T-helper 22 cell (primary cell): Measurements from ENCODE around the gene RSPRY1.
"Not testable (repeated sequence)": the region's sequence is repeated elsewhere in the genome, so short reads cannot be mapped to it uniquely, and the experiment has no call there.

Experiments used
- DNase-seq: peaks from one replicate; pipeline ENCODE4 v3.0.0-alpha.2; 2020; ENCODE audit warnings: low read depth

The RSPRY1 gene

GRCh38 chr16:57271867-57272495 is 85.9 kb downstream of the RSPRY1 start:
- no peak for DNase-seq

- no peak for DNase-seq
Measured at GRCh38 chr16:57273359-57273758, 87.2 kb downstream of the RSPRY1 start.

GRCh38 chr16:57273826-57274225 is 87.7 kb downstream of the RSPRY1 start:
- DNase-seq: no peak

- DNase-seq: not testable (repeated sequence)
Measured at GRCh38 chr16:57275946-57276345, 89.8 kb downstream of the RSPRY1 start.

- DNase-seq: no peak
Measured at GRCh38 chr16:57276596-57276995, 90.5 kb downstream of the RSPRY1 start.

- DNase-seq: peak; percentile 53
Measured at GRCh38 chr16:57277586-57277985, 91.5 kb downstream of the RSPRY1 start.

- no peak for DNase-seq
Measured at GRCh38 chr16:57278494-57278893, 92.4 kb downstream of the RSPRY1 start.

- no peak for DNase-seq
Measured at GRCh38 chr16:57279780-57280638, 93.9 kb downstream of the RSPRY1 start.

GRCh38 chr16:57281791-57282190 is 95.7 kb downstream of the RSPRY1 start:
- DNase-seq: no peak

GRCh38 chr16:57282510-57283213 is 96.5 kb downstream of the RSPRY1 start:
- no peak for DNase-seq

GRCh38 chr16:57283214-57283958 is 97.3 kb downstream of the RSPRY1 start:
- no peak for DNase-seq

- DNase-seq: no peak
Measured at GRCh38 chr16:57283959-57284208, 97.8 kb downstream of the RSPRY1 start.

- DNase-seq: peak; percentile 12
Measured at GRCh38 chr16:57284209-57284951, 98.3 kb downstream of the RSPRY1 start, which contains the start of gene PLLP. Gene PLLP, minus strand, starts transcription at chr16:57284672. Its CDS starts 132 bp downstream, at chr16:57284540.

GRCh38 chr16:57284952-57285363 is 98.8 kb downstream of the RSPRY1 start:
- DNase-seq: no peak

- no peak for DNase-seq
Measured at GRCh38 chr16:57285379-57285778, 99.2 kb downstream of the RSPRY1 start.

GRCh38 chr16:57289391-57290257 is 103.5 kb downstream of the RSPRY1 start:
- no peak for DNase-seq
